Osteocyte (in vitro differentiated cells): ENCODE data around the gene DTWD2. TPM values are rescaled to one million over a fixed set of nuclear protein-coding genes. Genes with fewer than 3 reads are reported as not detected.

ENCODE experiments used
- DNase-seq: peaks from one replicate; pipeline ENCODE4 v3.0.0; 2021; ENCODE audit warnings: mixed read lengths; ENCODE audit not compliant: unreplicated experiment; ENCODE audit errors: extremely low spot score
- H3K27ac Mint-ChIP-seq: one replicate; pipeline ENCODE4 v1.8.0; 2021; ENCODE audit warnings: mild to moderate bottlenecking, mixed read lengths; ENCODE audit not compliant: unreplicated experiment
- H3K27me3 Mint-ChIP-seq: one replicate; pipeline ENCODE4 v1.8.0; 2021; ENCODE audit warnings: mixed read lengths; ENCODE audit not compliant: unreplicated experiment
- H3K36me3 Mint-ChIP-seq: one replicate; pipeline ENCODE4 v1.8.0; 2021; ENCODE audit warnings: mixed read lengths; ENCODE audit not compliant: unreplicated experiment
- H3K4me1 Mint-ChIP-seq: one replicate; pipeline ENCODE4 v1.8.0; 2021; ENCODE audit warnings: mixed read lengths; ENCODE audit not compliant: unreplicated experiment
- H3K4me3 Mint-ChIP-seq: one replicate; pipeline ENCODE4 v1.8.0; 2021; ENCODE audit warnings: mild to moderate bottlenecking, moderate library complexity, mixed read lengths; ENCODE audit not compliant: unreplicated experiment
- H3K9me3 Mint-ChIP-seq: one replicate; pipeline ENCODE4 v1.8.0; 2021; ENCODE audit warnings: mixed read lengths; ENCODE audit not compliant: unreplicated experiment
- total RNA-seq: library from RNA; stranded (reverse); gene quantifications from 2 replicates; pipeline ENCODE4 v1.2.1, GENCODE V29; 2021
- TF ChIP-seq, protein P1 (sequence below): fragments of 200-600 bp; sonication (generic); IDR thresholded peaks from 2 replicates; pipeline ENCODE4 v1.5.0; 2021; ENCODE audit warnings: antibody characterized with exemption, mild to moderate bottlenecking, moderate library complexity

Gene DTWD2
- total RNA-seq, 1 donor from 2014 or later, result 5.8 TPM

- no peaks in the 10 kb centered on the region for H3K27me3 Mint-ChIP-seq
- H3K4me1 Mint-ChIP-seq, result no peaks in the 10 kb centered on the region
- peaks cover 23% of the 10 kb centered on the region for H3K9me3 Mint-ChIP-seq
- H3K27ac Mint-ChIP-seq, result no peak overlapping the region
- TF ChIP-seq, protein P1, sequence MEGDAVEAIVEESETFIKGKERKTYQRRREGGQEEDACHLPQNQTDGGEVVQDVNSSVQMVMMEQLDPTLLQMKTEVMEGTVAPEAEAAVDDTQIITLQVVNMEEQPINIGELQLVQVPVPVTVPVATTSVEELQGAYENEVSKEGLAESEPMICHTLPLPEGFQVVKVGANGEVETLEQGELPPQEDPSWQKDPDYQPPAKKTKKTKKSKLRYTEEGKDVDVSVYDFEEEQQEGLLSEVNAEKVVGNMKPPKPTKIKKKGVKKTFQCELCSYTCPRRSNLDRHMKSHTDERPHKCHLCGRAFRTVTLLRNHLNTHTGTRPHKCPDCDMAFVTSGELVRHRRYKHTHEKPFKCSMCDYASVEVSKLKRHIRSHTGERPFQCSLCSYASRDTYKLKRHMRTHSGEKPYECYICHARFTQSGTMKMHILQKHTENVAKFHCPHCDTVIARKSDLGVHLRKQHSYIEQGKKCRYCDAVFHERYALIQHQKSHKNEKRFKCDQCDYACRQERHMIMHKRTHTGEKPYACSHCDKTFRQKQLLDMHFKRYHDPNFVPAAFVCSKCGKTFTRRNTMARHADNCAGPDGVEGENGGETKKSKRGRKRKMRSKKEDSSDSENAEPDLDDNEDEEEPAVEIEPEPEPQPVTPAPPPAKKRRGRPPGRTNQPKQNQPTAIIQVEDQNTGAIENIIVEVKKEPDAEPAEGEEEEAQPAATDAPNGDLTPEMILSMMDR, result no peak
- no peak for DNase-seq
- no peak overlapping the region for H3K4me3 Mint-ChIP-seq
- no peaks in the 10 kb centered on the region for H3K36me3 Mint-ChIP-seq
Measured at GRCh38 chr5:118808441-118808840, 179.9 kb downstream of the DTWD2 start.

GRCh38 chr5:118806571-118806970 lies 181.8 kb downstream of the DTWD2 start:
- no peak overlapping the region for H3K27ac Mint-ChIP-seq
- H3K36me3 Mint-ChIP-seq, result no peaks in the 10 kb centered on the region
- H3K27me3 Mint-ChIP-seq, result no peaks in the 10 kb centered on the region
- no peak overlapping the region for H3K4me3 Mint-ChIP-seq
- H3K9me3 Mint-ChIP-seq, result peaks cover 18% of the 10 kb centered on the region
- DNase-seq, result no peak
- TF ChIP-seq, protein P1, result no peak
- no peaks in the 10 kb centered on the region for H3K4me1 Mint-ChIP-seq

GRCh38 chr5:118802335-118802734 lies 186.0 kb downstream of the DTWD2 start:
- TF ChIP-seq, protein P1, result no peak
- Mint-ChIP-seq H3K9me3 (peaks cover 5% of the 10 kb centered on the region), H3K4me1 (no peaks in the 10 kb centered on the region), H3K27ac (no peak overlapping the region), H3K36me3 (no peaks in the 10 kb centered on the region), H3K27me3 (no peaks in the 10 kb centered on the region), H3K4me3 (no peak overlapping the region)
- DNase-seq, result no peak

- H3K27me3 Mint-ChIP-seq, result no peaks in the 10 kb centered on the region
- DNase-seq, result no peak
- H3K4me1 Mint-ChIP-seq, result peaks cover 9% of the 10 kb centered on the region
- TF ChIP-seq, protein P1, result no peak
- no peak overlapping the region for H3K27ac Mint-ChIP-seq
- no peak overlapping the region for H3K4me3 Mint-ChIP-seq
- no peaks in the 10 kb centered on the region for H3K36me3 Mint-ChIP-seq
- H3K9me3 Mint-ChIP-seq, result no peaks in the 10 kb centered on the region
Measured at GRCh38 chr5:118796081-118796480, 192.3 kb downstream of the DTWD2 start.

DNA sequence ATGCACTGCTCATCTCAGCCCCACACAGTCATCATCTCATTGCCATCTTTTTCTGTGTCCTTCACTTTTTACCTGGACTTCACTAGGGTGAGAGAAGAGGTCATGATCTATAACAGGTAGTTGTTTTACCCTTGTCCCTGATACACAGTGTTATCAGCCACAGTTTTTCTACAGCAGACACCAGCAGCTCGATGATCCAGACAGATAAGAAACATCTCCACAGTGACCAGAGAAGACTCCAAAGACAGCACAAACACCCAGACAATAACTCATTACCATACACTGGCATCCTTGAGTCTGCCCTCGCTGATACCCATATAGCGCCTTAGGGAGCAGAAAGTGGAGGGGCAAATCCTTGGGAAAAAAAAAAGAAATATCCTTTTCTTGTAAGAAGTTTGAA lies 194.1 kb downstream of the DTWD2 start:
- no peaks in the 10 kb centered on the region for H3K36me3 Mint-ChIP-seq
- peaks cover 9% of the 10 kb centered on the region for H3K4me1 Mint-ChIP-seq
- TF ChIP-seq, protein P1, result no peak
- H3K27ac Mint-ChIP-seq, result no peak overlapping the region
- no peaks in the 10 kb centered on the region for H3K27me3 Mint-ChIP-seq
- no peak overlapping the region for H3K4me3 Mint-ChIP-seq
- no peak for DNase-seq
- H3K9me3 Mint-ChIP-seq, result no peaks in the 10 kb centered on the region
